GM12878 (cell line): ENCODE measurements around the gene NCBP2L.

Source experiments
- CHD1 ChIP-seq: IDR thresholded peaks from 2 replicates; pipeline ENCODE4 v1.6.1; 2012; ENCODE audit warnings: low read depth, low read length, improper control_type of control experiment
- EZH2 ChIP-seq: IDR thresholded peaks from 2 replicates; pipeline ENCODE4 v1.6.1; 2012; ENCODE audit warnings: low read depth, mild to moderate bottlenecking, control low read depth, inconsistent platforms, low read length, borderline replicate concordance; ENCODE audit not compliant: control insufficient read depth
- MXI1 ChIP-seq: fragments of 150-350 bp; IDR thresholded peaks from 2 replicates; pipeline ENCODE4 v1.6.1; 2011; ENCODE audit warnings: low read depth, mild to moderate bottlenecking, inconsistent platforms, low read length, improper control_type of control experiment
- MYC ChIP-seq: IDR thresholded peaks from 2 replicates; pipeline ENCODE4 v1.6.1; 2011; ENCODE audit warnings: mild to moderate bottlenecking, low read length, moderate library complexity, inconsistent platforms; ENCODE audit not compliant: insufficient read depth, insufficient replicate concordance, insufficient read length, severe bottlenecking
- NFYB ChIP-seq: IDR thresholded peaks from 2 replicates; pipeline ENCODE4 v1.6.1; 2011; ENCODE audit warnings: low read depth, mild to moderate bottlenecking, low read length, improper control_type of control experiment, moderate library complexity; ENCODE audit not compliant: insufficient read depth
- SMC3 ChIP-seq: IDR thresholded peaks from 2 replicates; pipeline ENCODE4 v1.6.1; 2011; ENCODE audit warnings: low read length, improper control_type of control experiment, borderline replicate concordance
- TF ChIP-seq, protein P1 (sequence below), 3 experiments: IDR thresholded peaks in 2 of 3; conservative IDR thresholded peaks in 1 of 3; 2 replicates each; pipeline ENCODE4 v1.5.1; 2011; ENCODE audit warnings: low read depth in 3 of 3, low read length in 3 of 3, mild to moderate bottlenecking in 3 of 3, control low read depth in 2 of 3, moderate library complexity in 2 of 3, inconsistent platforms in 1 of 3, mixed read lengths in 1 of 3; ENCODE audit not compliant: control insufficient read depth in 2 of 3, insufficient read depth in 1 of 3; ENCODE audit errors: extremely low read depth in 1 of 3

DNA sequence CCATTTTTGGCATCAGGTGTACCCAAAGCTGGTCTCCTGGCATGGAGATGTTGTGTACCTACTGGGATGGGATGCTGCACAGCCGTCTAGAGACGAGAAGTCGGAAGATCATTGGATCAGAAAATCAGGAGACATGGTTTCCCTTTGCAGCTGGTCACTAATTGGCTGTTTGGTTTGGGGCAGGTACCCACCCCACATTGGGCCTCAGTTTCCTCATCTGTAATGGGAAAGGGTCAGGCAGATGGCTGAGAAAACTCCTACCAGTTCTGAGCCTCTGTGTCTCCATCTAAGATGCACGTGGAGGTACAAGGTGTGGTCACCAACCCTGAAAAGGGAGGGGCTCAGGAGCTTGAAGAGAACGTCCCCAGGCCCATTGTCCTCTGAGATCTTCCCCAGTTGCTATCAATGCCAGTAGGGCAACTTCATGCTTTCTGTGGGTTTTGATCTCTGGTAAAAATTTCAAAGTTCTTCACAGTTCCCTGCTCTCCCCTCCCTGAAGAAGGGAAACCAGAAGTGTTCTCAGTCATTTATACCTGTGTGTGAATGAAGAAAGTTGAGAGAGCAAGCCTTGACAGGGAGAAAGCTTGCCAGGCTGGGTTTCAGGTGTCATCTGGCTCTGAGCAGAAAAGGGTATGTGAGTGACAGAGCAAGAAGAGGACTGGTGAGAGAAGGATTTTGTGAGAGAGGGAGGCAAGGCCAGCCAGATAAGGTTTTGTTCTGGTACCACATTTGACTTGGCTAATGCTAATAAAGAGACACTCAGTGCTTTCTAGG, 17.0 kb upstream of the NCBP2L start:
- TF ChIP-seq SMC3 (no peak), EZH2 (no peak), MXI1 (no peak), CHD1 (no peak), NFYB (no peak), MYC (no peak)
- TF ChIP-seq, protein P1, sequence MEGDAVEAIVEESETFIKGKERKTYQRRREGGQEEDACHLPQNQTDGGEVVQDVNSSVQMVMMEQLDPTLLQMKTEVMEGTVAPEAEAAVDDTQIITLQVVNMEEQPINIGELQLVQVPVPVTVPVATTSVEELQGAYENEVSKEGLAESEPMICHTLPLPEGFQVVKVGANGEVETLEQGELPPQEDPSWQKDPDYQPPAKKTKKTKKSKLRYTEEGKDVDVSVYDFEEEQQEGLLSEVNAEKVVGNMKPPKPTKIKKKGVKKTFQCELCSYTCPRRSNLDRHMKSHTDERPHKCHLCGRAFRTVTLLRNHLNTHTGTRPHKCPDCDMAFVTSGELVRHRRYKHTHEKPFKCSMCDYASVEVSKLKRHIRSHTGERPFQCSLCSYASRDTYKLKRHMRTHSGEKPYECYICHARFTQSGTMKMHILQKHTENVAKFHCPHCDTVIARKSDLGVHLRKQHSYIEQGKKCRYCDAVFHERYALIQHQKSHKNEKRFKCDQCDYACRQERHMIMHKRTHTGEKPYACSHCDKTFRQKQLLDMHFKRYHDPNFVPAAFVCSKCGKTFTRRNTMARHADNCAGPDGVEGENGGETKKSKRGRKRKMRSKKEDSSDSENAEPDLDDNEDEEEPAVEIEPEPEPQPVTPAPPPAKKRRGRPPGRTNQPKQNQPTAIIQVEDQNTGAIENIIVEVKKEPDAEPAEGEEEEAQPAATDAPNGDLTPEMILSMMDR (IDR thresholded peaks at IDR 0.05 in 2 of 3, conservative IDR thresholded peaks at IDR 0.05 in 1 of 3; ENCODE audit: control insufficient read depth in 2 of 3, extremely low read depth in 1 of 3, insufficient read depth in 1 of 3, low read depth in 3 of 3, low read length in 3 of 3): no peak
